K562 (cell line): ENCODE data around the gene GPHN. TPM values are rescaled to one million over a fixed set of nuclear protein-coding genes. Genes with fewer than 3 reads are reported as not detected.

ENCODE experiments used
- ATAC-seq: fragments of 200-7000 bp; cut with Tn5 transposase; 3 replicates; pipeline ENCODE4 v1.9.1; 2020; ENCODE audit warnings: moderate library complexity
- BruUV-seq: library from RNA; stranded (reverse); fragments of 400-500 nt; replicated peaks from 2 replicates; lab custom pipeline; 2021; lab: Mats Ljungman, UMichigan
- CTCF ChIA-PET: fragments of 300-600 bp; formaldehyde crosslinking; extraction: SDS; loops from one replicate; lab custom pipeline; 2021; ENCODE audit warnings: low intra/inter-chr PET ratio; lab: Yijun Ruan, JAX
- POLR2A ChIA-PET: fragments of 300-600, 350-650 bp; sonication (Branson Sonifier 250); formaldehyde crosslinking; extraction: SDS; loops from one replicate; lab custom pipeline; 2021; ENCODE audit warnings: antibody characterized with exemption, inconsistent platforms; lab: Yijun Ruan, JAX
- DNase-seq, 4 experiments: peaks; one replicate each; pipeline versions ENCODE4 v3.0.0 to v3.0.0-alpha.2; 2011 to 2018; ENCODE audit warnings: low spot score in 3 of 4, mixed read lengths in 3 of 4; ENCODE audit errors: extremely low read depth in 1 of 4
- FAIRE-seq: peaks from 2 replicates; lab custom pipeline; 2011; peaks lifted over from hg19 to GRCh38; lab: Jason Lieb, UNC
- H2AFZ ChIP-seq: 2 replicates; pipeline ENCODE4 v1.6.0; 2011; ENCODE audit warnings: low read depth, low read length, control low read depth, inconsistent platforms
- H3K27ac ChIP-seq: fragments of 200-600 bp; 3 replicates; pipeline ENCODE4 v1.8.0; 2011; ENCODE audit warnings: low read depth, mild to moderate bottlenecking, control low read depth, inconsistent platforms, low read length, moderate library complexity, mixed read lengths; ENCODE audit errors: extremely low read depth
- H3K27me3 ChIP-seq, 2 experiments: fragments of 300-600 bp in 1 of 2; 2 replicates in 1 of 2; 3 replicates in 1 of 2; pipeline versions ENCODE4 v1.6.0 to v1.8.0; 2011; ENCODE audit warnings: inconsistent platforms in 2 of 2, low read length in 2 of 2, mild to moderate bottlenecking in 1 of 2, mixed read lengths in 1 of 2, moderate library complexity in 1 of 2; ENCODE audit not compliant: control insufficient read depth in 2 of 2, insufficient read depth in 2 of 2
- H3K36me3 ChIP-seq: fragments of 300-600 bp; 3 replicates; pipeline ENCODE4 v1.8.0; 2011; ENCODE audit warnings: mild to moderate bottlenecking, low read length, inconsistent platforms; ENCODE audit not compliant: control insufficient read depth, insufficient read depth
- H3K4me1 ChIP-seq, 2 experiments: fragments of 200-600 bp in 1 of 2; replicated peaks in 1 of 2; 2 replicates in 1 of 2; 3 replicates in 1 of 2; pipeline versions ENCODE4 v1.5.1 to v1.8.0; 2011; ENCODE audit warnings: inconsistent platforms in 2 of 2, low read length in 2 of 2, mild to moderate bottlenecking in 1 of 2, mixed read lengths in 1 of 2, moderate library complexity in 1 of 2; ENCODE audit not compliant: control insufficient read depth in 2 of 2, insufficient read depth in 2 of 2
- H3K4me2 ChIP-seq: 2 replicates; pipeline ENCODE4 v1.6.1; 2011; ENCODE audit warnings: low read length, control low read depth, inconsistent platforms, mixed read lengths; ENCODE audit not compliant: insufficient read depth
- H3K4me3 ChIP-seq: fragments of 200-600 bp; sonication (generic), shearing (Covaris generic); 2 replicates; pipeline ENCODE4 v1.5.1; 2016; ENCODE audit warnings: control low read depth, inconsistent platforms
- H3K79me2 ChIP-seq: fragments of 200-600 bp; 3 replicates; pipeline ENCODE4 v1.8.0; 2011; ENCODE audit warnings: low read length, inconsistent platforms; ENCODE audit not compliant: control insufficient read depth, insufficient read depth
- H3K9ac ChIP-seq, 2 experiments: 2 replicates each; pipeline versions ENCODE4 v1.6.0 to v1.6.1; 2011; ENCODE audit warnings: low read depth in 2 of 2, low read length in 2 of 2, control low read depth in 1 of 2, inconsistent platforms in 1 of 2, mild to moderate bottlenecking in 1 of 2, mixed read lengths in 1 of 2; ENCODE audit not compliant: insufficient read depth in 1 of 2
- H3K9me1 ChIP-seq: one replicate; pipeline ENCODE4 v1.6.0; 2011; ENCODE audit warnings: inconsistent platforms, mild to moderate bottlenecking, low read length, moderate library complexity; ENCODE audit not compliant: control insufficient read depth, insufficient read depth
- H3K9me3 ChIP-seq: replicated peaks from 2 replicates; pipeline ENCODE4 v1.5.1; 2011; ENCODE audit warnings: low read depth, low read length, inconsistent platforms; ENCODE audit not compliant: control insufficient read depth, insufficient read depth
- H4K20me1 ChIP-seq: replicated peaks from 2 replicates; pipeline ENCODE4 v1.6.1; 2011; ENCODE audit warnings: low read length, inconsistent platforms, mixed read lengths; ENCODE audit not compliant: control insufficient read depth, insufficient read depth
- ARHGAP35 ChIP-seq: fragments of 450-650 bp; IDR thresholded peaks from 2 replicates; pipeline ENCODE4 v1.6.1; 2018; ENCODE audit not compliant: partially characterized antibody
- CBX1 ChIP-seq: sonication (generic); IDR thresholded peaks from 2 replicates; pipeline ENCODE4 v1.6.1; 2016; ENCODE audit warnings: antibody characterized with exemption, low read depth, mild to moderate bottlenecking
- CSDE1 ChIP-seq, 2 experiments: fragments of 450-650 bp; IDR thresholded peaks; 2 replicates each; pipeline ENCODE4 v1.6.1; 2016; ENCODE audit warnings: mild to moderate bottlenecking in 1 of 2
- E2F3 ChIP-seq: fragments of 250-450 bp; sonication (Bioruptor Pico); IDR thresholded peaks from 2 replicates; pipeline ENCODE4 v1.4.0; 2020; ENCODE audit warnings: mild to moderate bottlenecking
- HNRNPUL1 ChIP-seq: fragments of 200-400 bp; formaldehyde crosslinking; IDR thresholded peaks from 2 replicates; pipeline ENCODE4 v1.6.1; 2017; ENCODE audit warnings: low read length
- IRF1 ChIP-seq: sonication (generic); formaldehyde crosslinking; IDR thresholded peaks from 2 replicates; pipeline ENCODE4 v1.8.0; 2022; ENCODE audit warnings: missing genetic modification reagents, mild to moderate bottlenecking, borderline replicate concordance
- KLF6 ChIP-seq: fragments of 250-450 bp; sonication (Bioruptor Pico); IDR thresholded peaks from 2 replicates; pipeline ENCODE4 v1.4.0; 2020; ENCODE audit warnings: mild to moderate bottlenecking, moderate library complexity, borderline replicate concordance
- NCOA6 ChIP-seq: fragments of 450-650 bp; IDR thresholded peaks from 2 replicates; pipeline ENCODE4 v1.6.1; 2017; ENCODE audit warnings: mild to moderate bottlenecking
- PRDM10 ChIP-seq: fragments of 450-650 bp; IDR thresholded peaks from 2 replicates; pipeline ENCODE4 v1.6.1; 2018; ENCODE audit not compliant: partially characterized antibody
- TAF1 ChIP-seq: IDR thresholded peaks from 2 replicates; pipeline ENCODE4 v1.6.1; 2011; ENCODE audit warnings: mild to moderate bottlenecking, low read length, moderate library complexity; ENCODE audit not compliant: insufficient read depth, control insufficient read depth, severe bottlenecking; ENCODE audit errors: extremely low read depth
- TAF7 ChIP-seq: fragments of 450-650 bp; IDR thresholded peaks from 2 replicates; pipeline ENCODE4 v1.6.1; 2016; ENCODE audit warnings: missing genetic modification characterization, missing compliant biosample characterization
- TBP ChIP-seq: optimal IDR thresholded peaks from 2 replicates; pipeline ENCODE3; 2011; ENCODE audit warnings: low read depth, low read length, improper control_type of control experiment
- TEAD4 ChIP-seq, 2 experiments: sonication (generic) in 1 of 2; formaldehyde crosslinking in 1 of 2; IDR thresholded peaks; 2 replicates each; pipeline versions ENCODE4 v1.6.1 to v1.8.0; 2012 to 2022; ENCODE audit warnings: borderline replicate concordance in 1 of 2, inconsistent platforms in 1 of 2, low read length in 1 of 2, mild to moderate bottlenecking in 1 of 2, missing genetic modification reagents in 1 of 2
- ZBTB2 ChIP-seq: fragments of 450-650 bp; IDR thresholded peaks from 2 replicates; pipeline ENCODE4 v1.6.1; 2016; ENCODE audit warnings: antibody characterized with exemption
- ZNF57 ChIP-seq: fragments of 450-650 bp; formaldehyde crosslinking; IDR thresholded peaks from 2 replicates; pipeline ENCODE4 v1.4.0; 2020; ENCODE audit warnings: mild to moderate bottlenecking, moderate library complexity
- ZNF655 ChIP-seq: fragments of 250-450 bp; sonication (Bioruptor Pico); IDR thresholded peaks from 2 replicates; pipeline ENCODE4 v1.5.0; 2021
- ZNF696 ChIP-seq: fragments of 250-450 bp; sonication (Bioruptor Pico); conservative IDR thresholded peaks from 2 replicates; pipeline ENCODE4 v1.4.0; 2020; ENCODE audit warnings: mild to moderate bottlenecking, moderate library complexity
- WGBS: fragments of 100-300 bp; shearing (Covaris generic); methylation state at CpG from one replicate; pipeline ENCODE4 v1.1.6; 2016; ENCODE audit warnings: low coverage, mixed read lengths; ENCODE audit not compliant: insufficient coverage; ENCODE audit errors: missing lambda C conversion rate; 5-methylcytosine and 5-hydroxymethylcytosine counted together
- in situ Hi-C: fragments of 300-500 bp; cut with MboI; formaldehyde crosslinking; loops from 4 replicates; pipeline ENCODE4 v1.15.0; 2018; ENCODE audit warnings: inconsistent platforms, mixed read lengths
- intact Hi-C: fragments of 100-400 bp; cut with micrococcal nuclease; formaldehyde crosslinking; loops from 2 replicates; pipeline ENCODE4 v1.14.2; 2022
- polyA plus RNA-seq, 8 experiments: library from polyadenylated mRNA; depleted of rRNA in 4 of 8; stranded (reverse) in 5 of 8; unstranded in 3 of 8; fragments of >200 nt; fragmentation: Nextera tagmentation in 2 of 8; fragmentation: Illumina TruSeq in 1 of 8; extraction: Ambion mirVana in 2 of 8; extraction: Trizol in 1 of 8; gene quantifications; 2 replicates each; pipeline versions ENCODE4 v1.2.1 to v1.2.3, GENCODE V29; 2011 to 2014; ENCODE audit warnings: inconsistent platforms in 1 of 8, missing spikeins in 1 of 8
- total RNA-seq, 7 experiments: library from RNA; depleted of rRNA in 6 of 7; stranded (reverse); fragments of >200 nt in 6 of 7; fragmentation: Illumina TruSeq in 2 of 7; extraction: Trizol in 2 of 7; gene quantifications; 2 replicates each; pipeline versions ENCODE4 v1.2.1 to v1.2.3, GENCODE V29; 2011 to 2021; ENCODE audit warnings: low replicate concordance in 1 of 7

The GPHN gene
- total and polyA plus RNA-seq, 9 of the 15 experiments (the other 6 are each of a cell fraction or from before 2014, with no cell fraction given): 5.9 to 16.0 (median 11.4) TPM

- DNase-seq (no peak), FAIRE-seq (no peak), ATAC-seq (no peak)
- Histone ChIP-seq H3K36me3 (no peaks in the 10 kb centered on the region), H3K4me2 (no peak overlapping the region), H3K27ac (no peak overlapping the region), H3K9me3 (no peaks in the 10 kb centered on the region), H3K4me3 (no peak overlapping the region), H3K79me2 (no peaks in the 10 kb centered on the region), H2AFZ (no peak overlapping the region), H4K20me1 (no peaks in the 10 kb centered on the region), H3K9ac (no peak overlapping the region), H3K27me3 (no peaks in the 10 kb centered on the region), H3K4me1 (no peaks in the 10 kb centered on the region), H3K9me1 (no peaks in the 10 kb centered on the region)
- POLR2A ChIA-PET: no interaction called here
- CTCF ChIA-PET: no interaction called here
- intact Hi-C loops: no loop called here
- in situ Hi-C loops: no loop called here
- BruUV-seq: no TSS peak
- no CpG with 5 or more reads among the region's 1 CpG for WGBS
- TF ChIP-seq CSDE1 (IDR thresholded peaks at IDR 0.05) (no peak), TAF1 (no peak), PRDM10 (no peak), ARHGAP35 (no peak), TEAD4 (IDR thresholded peaks at IDR 0.05; ENCODE audit: low read length) (no peak), TEAD4 (CRISPR knock-in tag; IDR thresholded peaks at IDR 0.05; ENCODE audit: borderline replicate concordance) (no peak), ZNF655 (no peak), NCOA6 (no peak), ZNF57 (CRISPR knock-in tag) (no peak), E2F3 (CRISPR knock-in tag) (no peak), IRF1 (CRISPR knock-in tag) (no peak), ZBTB2 (no peak), TAF7 (no peak), HNRNPUL1 (no peak), TBP (no peak), CBX1 (no peak), KLF6 (no peak), ZNF696 (CRISPR knock-in tag) (no peak)
Measured at GRCh38 chr14:66575939-66576338, 68.0 kb downstream of the GPHN start.
